ENCODE results near the gene DGLUCY.
A peak's percentile ranks its signal among the peaks of the same experiment; 100 is the strongest.
"Not testable (repeated sequence)": the region's sequence is repeated elsewhere in the genome, so short reads cannot be mapped to it uniquely, and the experiment has no call there.

Gene DGLUCY

DNA sequence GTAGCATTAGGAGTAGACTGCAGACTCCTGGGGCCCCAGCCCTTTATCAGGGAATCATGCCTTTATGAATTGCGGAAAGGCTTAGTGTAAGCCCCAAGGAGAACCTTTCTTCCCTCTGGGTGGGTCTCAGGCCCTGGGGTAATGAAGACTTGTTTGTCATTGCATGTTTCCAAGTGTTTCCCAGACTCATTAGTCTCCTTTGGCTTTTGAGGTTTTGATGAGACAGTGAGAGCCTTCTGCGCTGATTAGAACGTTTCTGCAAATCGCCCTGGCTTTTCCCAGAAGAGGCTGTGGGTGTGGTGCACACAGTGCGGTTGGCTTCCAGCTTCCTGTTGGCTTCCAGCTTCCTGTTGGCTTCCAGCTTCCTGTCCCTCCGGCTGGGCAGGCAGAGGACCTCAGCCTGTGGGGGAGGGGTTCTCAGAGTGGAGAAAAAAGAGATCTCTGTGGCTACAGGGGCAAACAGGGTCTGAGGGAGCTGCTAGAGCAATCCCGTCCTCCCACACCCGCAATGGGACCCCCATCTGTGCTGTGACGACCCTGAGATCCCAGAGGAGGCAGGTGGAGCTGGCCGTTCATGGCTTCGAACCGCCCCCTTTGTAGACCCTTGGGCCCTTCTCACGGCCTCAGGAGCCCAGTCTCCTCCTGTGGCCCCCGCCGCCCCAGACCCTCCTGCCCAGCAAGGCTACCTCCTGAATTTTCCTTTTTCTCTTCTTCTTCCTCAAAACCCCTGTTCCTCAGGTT, 88.5 kb downstream of the DGLUCY start:
- FAIRE-seq: no peak

DNA sequence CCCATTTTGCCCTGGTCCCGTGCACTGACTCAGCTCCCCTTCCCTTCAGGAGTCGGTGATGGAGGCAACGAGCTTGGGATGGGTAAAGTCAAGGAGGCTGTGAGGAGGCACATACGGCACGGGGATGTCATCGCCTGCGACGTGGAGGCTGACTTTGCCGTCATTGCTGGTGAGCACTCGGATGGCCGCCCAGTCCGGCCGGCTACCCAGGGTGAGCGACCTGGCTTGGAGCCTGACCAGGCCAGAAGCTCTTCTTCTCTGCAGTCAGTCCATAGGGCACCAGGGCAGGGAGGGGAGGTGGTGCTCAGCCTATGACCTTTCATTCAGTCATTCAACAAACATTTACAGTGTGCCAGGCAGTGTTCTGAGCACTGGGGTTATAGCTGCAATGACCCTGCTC, 90.8 kb downstream of the DGLUCY start:
- FAIRE-seq: no peak
- DNase-seq (ENCODE audit: insufficient read length, low spot score): no peak

More for the DNA sequence above, 88.5 kb downstream of the DGLUCY start:
- no peak for DNase-seq (ENCODE audit: insufficient read length, low spot score)

DNA sequence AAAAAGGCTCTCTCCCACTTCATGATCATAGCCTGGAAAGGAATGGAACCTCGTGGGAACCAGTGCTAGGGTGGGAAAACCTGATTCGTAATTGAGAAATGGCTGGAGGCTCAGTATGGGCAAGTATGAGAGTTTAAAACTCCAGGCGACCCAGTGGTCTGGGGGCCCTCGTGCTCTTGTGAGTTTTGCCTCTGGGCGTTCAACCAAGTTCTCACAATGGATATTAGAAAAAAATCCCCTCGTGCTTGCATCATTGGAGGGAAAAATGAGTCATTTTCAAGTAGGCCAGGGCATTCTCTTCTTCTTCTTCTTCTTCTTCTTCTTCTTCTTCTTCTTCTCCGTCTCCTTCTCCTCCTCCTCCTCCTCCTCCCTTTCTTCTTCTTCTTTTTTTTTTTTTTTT, 91.6 kb downstream of the DGLUCY start:
- DNase-seq (ENCODE audit: insufficient read length, low spot score) (no peak), FAIRE-seq (no peak)

DNA sequence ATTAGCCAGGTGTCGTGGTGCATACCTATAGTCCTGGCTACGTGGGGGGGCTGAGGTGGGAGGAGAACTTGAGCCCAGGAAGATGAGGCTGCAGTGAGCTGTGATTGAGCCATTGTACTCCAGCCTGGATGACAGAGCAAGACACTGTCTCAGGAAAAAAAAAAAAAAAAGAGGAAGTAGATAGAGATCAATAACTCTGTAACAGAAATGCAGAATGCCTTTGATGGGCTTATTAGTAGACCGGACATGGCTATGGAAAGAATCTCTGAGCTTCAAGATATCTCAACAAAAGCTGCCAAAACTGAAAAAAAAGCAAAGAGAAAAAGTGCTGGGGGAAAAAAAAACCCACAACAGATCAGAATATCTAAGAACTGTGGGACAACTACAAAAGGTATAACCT, 93.1 kb downstream of the DGLUCY start:
- DNase-seq (ENCODE audit: insufficient read length, low spot score) (no peak), FAIRE-seq (no peak)

DNA sequence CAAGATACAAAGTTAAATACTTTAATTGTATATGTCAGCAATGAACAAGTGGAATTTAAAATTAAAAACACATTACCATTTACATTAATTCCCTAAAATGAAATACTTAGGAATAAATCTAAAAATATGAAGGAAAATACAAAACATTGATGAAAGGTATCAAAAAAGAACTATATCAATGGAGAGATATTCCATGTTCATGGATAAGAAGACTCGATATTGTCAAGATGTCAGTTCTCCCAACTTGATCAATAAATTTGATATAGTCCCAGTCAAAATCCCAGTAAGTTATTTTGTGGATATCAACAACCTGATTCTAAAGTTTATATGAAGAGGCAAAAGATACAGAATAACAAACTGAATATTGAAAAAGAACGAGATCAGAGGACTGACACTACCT, 97.1 kb downstream of the DGLUCY start:
- no peak for DNase-seq (ENCODE audit: insufficient read length, low spot score)
- FAIRE-seq: no peak

DNA sequence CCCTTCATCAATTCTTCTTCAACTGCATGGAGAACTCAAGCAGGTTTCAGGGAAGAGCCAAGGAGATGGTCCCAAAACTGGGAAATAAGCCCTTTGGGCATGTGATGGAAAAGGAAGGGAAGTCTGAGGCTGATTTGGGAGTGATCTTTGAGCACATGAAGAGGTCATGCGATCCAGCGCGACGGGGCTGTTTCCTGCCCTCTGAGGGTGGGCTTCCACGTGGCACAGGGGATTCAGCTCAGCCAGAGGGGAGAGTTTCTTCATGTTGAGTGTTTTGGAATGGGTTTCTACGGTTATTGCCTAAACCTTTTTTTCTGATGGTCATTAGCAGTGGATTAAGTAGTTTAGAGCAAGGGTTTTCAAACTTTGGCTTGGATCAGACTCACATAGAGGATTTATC, 100.4 kb downstream of the DGLUCY start:
- FAIRE-seq: no peak
- no peak for DNase-seq (ENCODE audit: insufficient read length, low spot score)

DNA sequence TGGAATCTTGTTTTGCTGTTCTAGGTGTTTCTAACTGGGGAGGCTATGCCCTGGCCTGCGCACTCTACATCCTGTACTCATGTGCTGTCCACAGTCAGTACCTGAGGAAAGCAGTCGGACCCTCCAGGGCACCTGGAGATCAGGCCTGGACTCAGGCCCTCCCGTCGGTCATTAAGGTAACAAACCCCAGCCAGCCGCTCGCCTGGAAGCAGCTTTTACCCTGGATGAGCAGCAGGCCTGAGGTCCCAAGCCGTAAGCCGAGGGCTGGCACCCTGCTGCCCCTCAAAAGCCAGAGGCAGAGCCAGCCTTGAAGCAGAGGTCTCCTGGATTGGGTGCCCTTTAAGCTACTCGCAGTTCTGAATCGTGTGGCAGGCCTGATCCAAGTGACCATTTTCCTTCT, 101.5 kb downstream of the DGLUCY start:
- no peak for DNase-seq (ENCODE audit: insufficient read length, low spot score)
- FAIRE-seq: no peak

DNA sequence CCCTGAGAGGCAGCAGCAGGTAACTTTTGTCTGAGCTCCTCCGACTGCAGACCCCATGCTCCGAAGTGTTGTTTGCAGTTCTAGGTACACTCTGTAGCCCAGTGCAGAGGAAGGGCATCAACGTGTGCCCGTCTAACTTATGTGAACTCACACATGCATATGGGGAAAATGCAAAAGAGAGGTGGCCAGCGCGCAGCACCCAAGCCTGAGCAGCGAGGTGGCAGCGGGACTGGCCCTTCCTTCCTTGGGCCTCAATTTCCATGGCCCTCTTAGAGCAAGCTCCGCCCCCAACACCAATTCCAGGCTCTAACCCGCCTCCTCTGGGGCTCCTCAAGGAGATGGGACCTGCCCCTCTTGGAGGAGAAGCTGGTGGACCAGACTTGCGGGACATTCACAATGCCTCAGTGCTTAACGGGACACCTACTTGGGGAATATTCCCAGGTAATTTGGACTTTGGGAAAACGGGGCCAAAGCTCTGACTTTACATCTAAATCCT, 102.9 kb downstream of the DGLUCY start:
- FAIRE-seq (no peak), DNase-seq (ENCODE audit: insufficient read length, low spot score) (no peak)

DNA sequence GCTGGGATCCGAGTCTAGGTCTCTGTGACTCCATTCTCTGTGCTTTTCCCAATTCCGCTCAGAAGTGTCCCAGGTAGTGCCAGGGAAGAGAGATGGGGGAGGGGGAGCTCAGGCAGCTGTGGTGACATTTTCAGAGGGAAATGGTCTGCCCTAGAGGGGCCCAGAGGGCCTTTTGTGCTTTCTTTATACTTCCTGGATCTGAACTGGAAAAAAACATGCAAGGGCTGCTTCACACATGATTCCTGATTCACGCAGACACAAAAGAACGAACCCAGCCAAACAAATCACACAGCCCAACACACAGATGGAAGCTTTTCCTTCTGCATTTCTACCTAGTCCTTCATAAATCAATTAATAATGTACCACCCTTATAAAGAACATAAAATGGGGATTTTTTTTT, 104.1 kb downstream of the DGLUCY start:
- DNase-seq (ENCODE audit: insufficient read length, low spot score): no peak
- no peak for FAIRE-seq

DNA sequence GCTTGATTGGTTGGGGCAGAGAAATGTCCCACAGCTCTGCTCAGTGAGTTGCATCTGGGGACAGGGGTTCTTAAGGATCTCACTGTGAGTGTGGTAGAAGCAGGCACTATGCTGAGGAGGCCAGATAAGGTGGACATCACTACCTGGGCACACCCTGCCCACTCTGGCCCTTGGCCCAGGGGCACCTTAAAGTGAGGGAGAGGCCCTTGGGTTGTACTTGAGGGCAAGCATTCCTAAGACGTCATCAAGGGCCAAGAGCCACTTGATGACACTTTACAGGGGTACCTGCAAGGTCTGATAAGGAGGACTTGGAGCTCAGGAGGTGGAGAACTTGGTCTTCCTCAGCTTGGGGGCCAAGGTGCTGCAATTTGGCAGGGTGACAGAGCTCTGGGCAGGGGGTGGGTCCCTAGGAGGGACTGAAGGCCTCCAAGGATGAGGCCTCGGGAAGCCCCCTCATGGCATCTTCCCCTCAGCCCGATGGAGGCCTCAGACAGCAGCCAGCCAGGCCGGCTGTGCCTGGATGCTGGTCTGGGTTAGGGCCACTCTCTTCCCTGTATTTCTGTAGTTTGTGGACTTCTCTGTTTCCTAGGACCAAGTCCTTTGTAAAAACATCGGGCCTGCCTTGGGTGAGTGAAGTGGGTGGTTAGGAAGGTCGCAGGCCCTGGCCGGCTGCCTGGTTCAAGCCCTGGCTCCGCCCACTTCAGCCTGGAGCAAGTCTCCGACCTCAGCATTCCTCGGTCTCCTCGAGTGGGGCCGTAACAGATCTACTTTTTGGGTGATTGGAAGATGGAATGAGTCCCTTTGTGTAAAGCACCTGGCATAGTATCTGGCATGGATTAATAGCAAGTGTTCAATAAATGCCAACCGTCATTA, 105.9 kb downstream of the DGLUCY start:
- FAIRE-seq: no peak
- DNase-seq (ENCODE audit: insufficient read length, low spot score): no peak

DNA sequence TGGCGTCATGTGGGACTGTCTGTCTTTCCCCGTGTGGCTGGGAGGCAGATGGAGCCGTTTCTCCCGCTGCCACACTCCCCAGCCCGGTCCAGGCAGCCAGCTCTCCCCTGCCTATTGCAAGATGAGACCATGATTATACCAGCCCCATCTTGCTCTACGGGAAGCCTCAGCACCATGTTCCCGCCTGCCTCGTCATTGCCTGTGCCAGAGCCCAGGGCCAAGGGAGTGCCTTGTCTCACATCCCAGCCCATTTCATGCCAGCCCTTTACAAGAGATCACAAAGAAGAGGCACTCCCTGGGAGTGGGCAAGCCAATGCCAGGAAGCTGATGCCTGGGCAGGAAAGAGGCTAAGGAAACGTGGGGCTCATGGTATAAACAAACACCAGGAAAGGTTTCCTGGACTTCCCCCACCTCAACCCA, 106.7 kb downstream of the DGLUCY start:
- no peak for FAIRE-seq
- DNase-seq (ENCODE audit: insufficient read length, low spot score): no peak

DNA sequence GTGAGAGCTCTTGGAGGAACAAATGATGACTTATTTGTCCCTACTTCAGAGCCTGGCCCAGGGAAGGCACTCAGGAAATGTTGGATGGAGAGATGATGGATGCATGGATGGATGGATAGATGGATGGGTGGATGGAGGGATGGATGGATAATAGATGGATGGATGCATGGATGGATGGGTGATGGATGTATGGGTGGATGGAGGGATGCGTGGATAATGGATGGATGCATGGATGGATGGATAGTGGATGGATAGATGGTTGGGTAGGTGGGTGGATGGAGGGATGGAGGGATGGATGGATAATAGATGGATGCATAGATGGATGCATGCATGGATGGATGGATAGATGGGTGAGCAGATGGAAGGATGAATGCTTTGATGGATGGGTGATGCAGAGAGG, 107.4 kb downstream of the DGLUCY start:
- DNase-seq (ENCODE audit: insufficient read length, low spot score): no peak
- no peak for FAIRE-seq

DNA sequence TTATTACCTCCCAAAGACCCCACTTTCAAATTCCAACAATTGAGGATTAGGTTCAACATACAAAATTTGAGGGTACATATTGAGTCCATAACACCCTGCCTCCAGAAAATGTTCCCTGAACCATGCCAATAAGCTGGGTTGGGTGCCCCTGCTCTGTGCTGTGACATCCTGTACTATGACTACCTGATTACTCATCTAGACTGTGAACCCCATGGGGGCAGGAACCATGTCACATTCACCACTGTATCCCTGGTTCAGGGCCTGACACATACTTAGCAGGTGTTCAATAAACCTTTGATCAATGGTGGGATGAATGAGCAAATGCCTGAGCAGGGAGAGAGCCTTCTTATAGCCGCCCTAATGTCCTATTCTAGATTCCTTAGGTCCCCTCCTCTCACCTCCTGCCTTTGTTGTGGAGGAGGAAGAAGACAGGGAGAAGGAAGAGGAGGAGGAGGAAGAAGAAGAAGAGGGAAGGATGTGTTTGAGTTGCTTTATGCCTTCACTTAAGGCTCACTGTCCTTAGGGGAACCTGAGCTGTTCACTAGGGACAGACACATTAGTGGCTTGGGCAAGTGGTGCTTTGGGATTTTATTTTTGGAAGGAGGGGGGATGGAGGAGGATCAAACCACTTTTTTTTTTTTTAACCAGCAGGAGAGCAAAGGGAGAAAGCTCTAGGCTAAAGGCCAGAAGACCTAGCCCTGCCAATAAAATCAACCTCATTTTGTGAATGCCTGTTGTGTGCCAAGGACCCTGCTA, 109.3 kb downstream of the DGLUCY start:
- no peak for DNase-seq (ENCODE audit: insufficient read length, low spot score)
- no peak for FAIRE-seq

DNA sequence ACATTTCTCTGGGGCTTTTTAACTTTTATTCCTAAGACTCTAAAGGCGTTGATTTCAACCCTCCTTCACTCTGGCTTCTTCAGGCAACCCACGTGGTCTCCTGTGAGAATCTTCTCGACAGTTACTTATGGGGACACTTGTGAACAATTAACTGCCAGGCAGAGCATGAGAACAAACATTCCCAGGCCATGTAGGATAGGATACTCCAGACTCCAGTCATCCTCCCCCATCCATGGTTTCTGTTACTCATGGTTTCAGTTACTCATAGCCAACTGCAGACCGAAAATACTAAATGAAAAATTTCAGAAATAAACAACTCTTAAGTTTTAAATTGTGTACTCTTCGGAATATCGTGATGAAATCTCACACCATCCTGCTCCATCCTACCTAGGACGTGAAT, 111.2 kb downstream of the DGLUCY start:
- FAIRE-seq (no peak), DNase-seq (ENCODE audit: insufficient read length, low spot score) (no peak)

DNA sequence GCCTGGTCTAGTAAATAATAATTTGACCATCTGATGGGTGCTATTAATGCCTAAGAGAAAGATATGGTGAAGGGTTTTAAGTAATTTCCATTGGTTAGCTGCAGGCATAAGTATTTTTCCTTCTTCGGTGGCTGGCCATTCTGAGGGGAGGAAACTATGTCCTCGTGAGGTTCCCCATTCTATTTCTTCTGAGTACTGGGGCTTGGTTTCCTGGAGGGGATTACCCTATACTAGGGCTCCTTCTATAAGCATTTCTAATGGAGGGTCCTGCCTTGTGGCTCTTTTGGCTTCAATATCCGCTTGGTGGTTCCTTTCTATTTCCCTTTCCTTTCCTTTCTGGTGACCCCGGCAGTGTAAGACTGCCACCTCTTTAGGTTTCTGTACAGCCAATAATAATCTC, 112.5 kb downstream of the DGLUCY start:
- FAIRE-seq; DNase-seq (ENCODE audit: insufficient read length, low spot score): not testable (repeated sequence)

DNA sequence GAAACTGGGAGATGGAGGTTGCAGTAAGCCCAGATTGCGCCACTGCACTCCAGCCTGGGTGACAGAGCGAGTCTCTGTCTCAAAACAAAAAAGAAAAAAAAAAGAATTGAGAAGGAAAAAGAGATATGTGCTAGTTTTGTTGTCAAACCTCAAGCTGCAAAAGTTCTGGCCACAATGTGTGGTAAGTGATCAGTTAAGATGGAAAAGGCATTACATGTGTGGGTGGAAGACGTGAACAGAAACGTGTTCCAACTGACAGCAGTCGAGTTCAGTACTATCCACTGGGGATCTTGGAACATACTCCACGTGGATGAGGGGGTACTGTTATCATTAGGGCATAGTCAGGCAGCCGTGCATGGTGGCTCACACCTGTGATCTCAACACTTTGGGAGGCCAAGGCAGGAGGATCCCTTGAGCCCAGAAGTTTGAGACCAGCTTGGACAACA, 113.3 kb downstream of the DGLUCY start:
- FAIRE-seq (peak; percentile 91), DNase-seq (ENCODE audit: insufficient read length, low spot score) (no peak)

DNA sequence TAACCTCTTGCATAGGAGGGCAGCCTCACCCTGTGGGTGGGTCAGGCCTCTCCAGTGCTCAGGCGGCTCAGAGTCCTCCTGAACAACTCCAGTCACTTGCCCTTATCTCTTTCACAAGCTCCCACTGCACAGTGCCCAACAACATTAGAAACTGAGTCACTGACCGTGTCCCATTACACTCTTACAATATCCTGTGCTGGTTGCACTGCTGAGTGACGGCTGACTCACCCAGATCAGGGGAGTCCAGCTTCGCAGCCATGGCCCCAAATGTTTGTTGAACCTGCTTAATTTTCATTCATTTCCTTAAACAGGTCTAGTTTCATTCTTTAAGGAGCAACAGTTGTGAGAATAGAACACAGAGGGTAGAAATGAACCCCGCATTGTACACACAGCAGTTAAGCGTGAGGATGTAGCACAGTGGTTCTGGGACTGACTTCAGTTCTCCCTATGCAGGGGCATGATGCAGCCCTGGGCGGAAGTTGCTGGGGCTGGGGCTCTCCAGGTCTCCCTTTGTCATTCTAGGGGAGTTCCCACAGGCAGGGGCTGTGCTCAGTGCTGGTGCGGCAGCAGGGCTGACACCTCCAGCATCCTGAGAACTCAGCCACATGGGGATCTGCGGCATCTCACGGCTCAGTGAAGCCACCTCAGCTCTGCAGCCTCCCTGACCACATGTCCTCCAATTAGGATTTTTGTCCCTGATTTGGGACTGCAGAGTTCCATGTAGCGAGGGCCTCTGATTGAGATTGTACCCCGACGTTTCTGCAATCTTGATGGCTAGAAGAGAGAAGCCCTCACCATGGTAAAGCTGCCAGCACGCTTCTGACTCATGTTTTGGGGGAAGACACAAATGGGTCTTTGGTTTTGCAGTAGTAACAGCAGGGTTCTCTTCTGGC, 114.5 kb downstream of the DGLUCY start:
- DNase-seq (ENCODE audit: insufficient read length, low spot score) (peak; percentile 61), FAIRE-seq (no peak)

DNA sequence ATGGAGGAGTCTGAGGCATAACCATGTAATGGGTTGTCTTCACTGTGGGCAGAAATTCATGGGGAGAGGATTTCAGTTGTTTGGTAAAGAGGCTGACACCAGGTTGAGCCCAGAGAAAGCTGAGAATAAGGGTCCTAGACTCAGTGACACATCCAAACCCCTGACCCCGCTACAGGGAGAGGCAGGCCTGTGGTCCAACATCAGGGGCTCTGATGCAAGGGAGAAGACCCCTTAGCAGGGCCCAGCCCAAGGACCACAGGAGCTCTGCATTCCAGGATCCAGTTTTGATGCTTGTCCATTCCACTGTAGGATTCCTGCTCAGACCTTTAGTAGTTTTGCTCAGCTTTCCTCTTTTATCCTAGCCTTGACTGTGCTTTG, 115.1 kb downstream of the DGLUCY start:
- DNase-seq (ENCODE audit: insufficient read length, low spot score) (no peak), FAIRE-seq (no peak)

DNA sequence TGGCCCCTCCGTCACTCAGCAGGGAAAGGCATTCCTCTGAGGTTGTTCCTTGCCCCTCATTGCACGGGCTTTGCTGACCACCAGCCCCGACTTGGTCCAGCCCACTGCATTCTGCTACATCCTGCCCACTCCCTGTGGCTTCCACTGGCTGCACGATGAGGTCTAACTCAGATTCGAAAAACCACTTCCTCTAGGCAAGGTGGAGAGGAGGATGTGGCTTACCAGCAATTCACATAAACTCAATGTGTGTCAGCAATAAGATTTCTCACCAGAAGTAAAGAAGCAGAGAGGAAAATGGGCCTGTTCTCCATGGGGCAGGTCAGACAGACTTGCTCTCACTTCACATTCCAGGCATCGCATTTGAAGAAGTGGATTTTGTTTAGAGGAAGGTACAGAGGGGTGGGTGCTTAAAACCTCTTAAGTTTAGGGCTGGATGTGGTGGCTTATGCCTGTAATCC, 115.9 kb downstream of the DGLUCY start:
- DNase-seq (ENCODE audit: insufficient read length, low spot score): peak; percentile 77
- peak; percentile 100 for FAIRE-seq

DNA sequence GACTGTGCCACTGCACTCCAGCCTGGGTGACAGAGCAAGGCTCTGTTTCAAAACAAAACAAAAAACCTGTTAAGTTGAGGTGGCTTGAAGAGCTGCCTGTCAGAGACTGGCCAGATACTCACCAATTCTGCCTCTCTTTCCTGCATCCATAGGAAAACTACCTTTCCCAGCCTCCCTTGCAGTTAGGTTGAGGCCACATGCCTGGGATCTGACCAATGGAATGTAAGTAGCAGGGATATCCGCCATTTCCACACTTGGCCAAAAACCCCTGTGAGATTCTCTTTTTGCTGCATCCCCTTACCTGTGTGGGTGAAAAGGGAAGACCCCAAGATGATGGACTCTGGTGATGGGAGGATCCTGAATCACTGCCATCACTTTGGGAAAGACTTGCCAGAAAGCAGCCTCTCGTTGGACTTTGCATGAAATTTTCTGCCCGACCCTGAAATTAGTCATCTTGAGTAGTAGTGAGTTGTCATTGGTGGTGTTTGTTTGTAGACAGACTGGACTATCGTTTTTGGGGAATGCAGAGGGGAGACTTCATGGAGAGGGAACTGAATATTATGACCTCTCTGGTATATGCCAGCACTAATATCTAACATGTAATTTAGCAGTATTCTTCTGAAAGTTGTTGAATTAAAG, 116.6 kb downstream of the DGLUCY start:
- FAIRE-seq (no peak), DNase-seq (ENCODE audit: insufficient read length, low spot score) (no peak)
